HG02981 (cell line): ENCODE data around the gene ZNF341.

Experiments
- ATAC-seq: cut with Tn5 transposase; IDR thresholded peaks from one replicate; pipeline ENCODE4 v1.9.1; 2021; ENCODE audit warnings: mild to moderate bottlenecking, moderate library complexity; ENCODE audit not compliant: unreplicated experiment

The ZNF341 gene

DNA sequence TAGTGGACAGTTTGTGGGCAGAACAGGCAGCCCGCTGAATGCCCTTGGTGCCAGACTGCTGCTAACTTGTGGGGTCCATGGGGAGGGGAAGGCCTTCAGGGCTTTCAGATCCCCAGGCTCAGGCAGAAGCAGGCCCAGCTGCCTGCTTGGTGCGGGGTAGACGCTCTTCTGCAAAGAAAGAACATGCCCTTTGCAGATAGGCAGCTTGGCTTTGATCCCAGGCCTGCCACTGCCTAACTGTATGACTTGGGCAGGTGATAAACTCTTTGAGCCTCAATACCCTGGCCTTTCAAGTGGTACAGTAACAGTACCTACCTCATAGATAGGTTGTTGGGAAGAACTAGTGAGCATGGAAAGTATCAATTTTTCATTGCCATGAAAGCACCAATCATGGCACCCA is 107.8 kb downstream of the ZNF341 start:
- ATAC-seq: no peak

DNA sequence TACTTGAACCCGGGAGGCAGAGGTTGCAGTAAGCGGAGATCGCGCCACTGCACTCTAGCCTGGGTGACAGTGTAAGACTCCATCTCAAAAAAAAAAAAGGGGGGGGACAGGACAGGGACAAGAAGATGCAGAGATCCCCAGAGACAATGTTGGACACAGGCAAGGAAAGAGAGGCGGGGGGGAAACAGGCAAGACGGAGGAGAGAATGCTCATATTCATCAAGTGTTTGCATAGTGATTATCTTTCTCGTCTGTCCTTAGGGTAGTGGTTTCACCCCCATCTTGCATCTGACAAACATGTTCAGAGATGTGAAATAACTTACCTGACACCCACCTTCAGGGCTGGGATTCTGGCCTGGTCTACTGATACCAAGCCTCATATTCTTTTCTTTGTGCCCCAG is 108.4 kb downstream of the ZNF341 start:
- no peak for ATAC-seq

DNA sequence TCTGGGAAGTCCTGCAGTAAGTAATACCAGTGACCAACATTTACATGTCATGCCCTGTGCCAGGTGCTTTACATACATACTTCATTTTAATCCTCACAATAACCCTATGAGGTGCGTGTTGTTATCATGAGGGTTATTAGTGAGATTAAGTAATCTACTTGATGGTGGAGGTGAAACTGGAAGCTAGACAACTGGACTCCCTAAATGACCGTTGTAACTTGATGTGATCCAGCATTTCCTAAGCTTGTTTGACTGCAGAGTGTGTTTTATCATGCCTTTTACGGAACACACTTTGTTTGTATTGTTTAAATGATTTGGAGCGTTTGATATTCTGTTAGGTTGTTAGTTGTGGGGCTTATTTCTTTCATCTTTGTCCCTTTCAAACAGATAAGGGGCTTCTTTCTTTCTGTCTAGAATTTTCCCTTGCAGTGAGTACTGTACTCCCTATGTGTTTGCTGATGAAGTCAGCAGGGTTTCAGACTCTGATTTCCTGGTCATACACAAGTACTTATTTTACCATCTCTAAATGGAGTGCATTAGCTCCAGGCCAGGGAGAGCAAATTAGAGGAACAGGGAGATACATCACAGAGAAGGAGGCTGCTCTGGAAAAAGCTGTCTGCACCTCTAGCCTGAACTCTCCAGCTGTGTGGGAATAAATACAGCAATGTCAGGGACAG is 109.1 kb downstream of the ZNF341 start:
- no peak for ATAC-seq

DNA sequence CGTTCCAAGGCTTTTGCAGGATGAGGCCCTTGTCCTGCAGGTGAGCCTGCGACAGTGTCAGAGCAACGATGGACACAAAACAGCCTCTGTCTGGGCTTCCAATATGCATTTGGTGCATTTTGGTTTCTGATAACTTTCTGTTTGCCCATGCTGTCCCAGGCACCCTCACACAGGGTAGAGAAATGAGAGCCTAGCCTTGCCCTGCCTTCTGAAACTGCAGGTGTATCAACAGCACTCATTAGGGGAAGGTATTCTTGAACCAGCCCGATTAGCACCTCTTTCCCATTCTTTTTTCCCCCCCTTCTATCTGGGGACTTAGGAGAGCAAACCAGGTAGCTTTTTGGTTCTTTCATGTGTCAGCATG is 109.6 kb downstream of the ZNF341 start:
- no peak for ATAC-seq
